ENCODE results near the gene SDK1. TPM values are rescaled to one million over a fixed set of nuclear protein-coding genes. Genes with fewer than 3 reads are reported as not detected.

Gene SDK1
- total and polyA plus RNA-seq, 2 of the 8 experiments (the other 6 are each of a cell fraction or from before 2014, with no cell fraction given), result 3.3 to 7.2 TPM

- no peak overlapping the region for H4K8ac ChIP-seq (ENCODE audit: extremely low read depth, insufficient read depth, low read length)
- H2AK5ac ChIP-seq (ENCODE audit: low read depth, low read length), result no peak overlapping the region
- H3K27ac ChIP-seq (ENCODE audit: low read depth, low read length), result no peak overlapping the region; the same call in 1 of the 2 replicates
- H3K23ac ChIP-seq (ENCODE audit: insufficient read length), result no peak overlapping the region
- no peaks in the 10 kb centered on the region for H3K79me1 ChIP-seq (ENCODE audit: low read depth, low read length)
- ChIA-PET POLR2A (ENCODE audit: partially characterized antibody) (no interaction called here), CTCF (ENCODE audit: partially characterized antibody) (interaction anchor here (0.6 to 3.6 kb wide), 7 partner anchors 19 to 371 kb away, joined by 3 to 14 read pairs (median 3); no protein-coding TSS in a partner anchor)
- no peak overlapping the region for H3K4ac ChIP-seq (replicated peaks; ENCODE audit: insufficient read length, low read depth, low read length)
- DNase-seq (ENCODE audit: low read depth in 1 of 2, low spot score in 2 of 2) (no peak), FAIRE-seq (no peak)
- H2BK5ac ChIP-seq (ENCODE audit: low read depth, low read length), result no peak overlapping the region
- H3K4me3 ChIP-seq (ENCODE audit: extremely low read depth in 1 of 4, insufficient read depth in 2 of 4, low read depth in 3 of 4, low read length in 4 of 4), result no peak overlapping the region
- H3K36me3 ChIP-seq (ENCODE audit: control insufficient read depth in 2 of 4, insufficient read depth in 4 of 4, low read length in 3 of 4), result no peaks in the 10 kb centered on the region
- H2BK12ac ChIP-seq (ENCODE audit: low read depth, low read length), result no peak overlapping the region
- H2AFZ ChIP-seq (ENCODE audit: low read length), result no peak overlapping the region
- WGBS, 2 experiments (ENCODE audit: extremely low coverage in 1 of 2, insufficient coverage in 1 of 2, insufficient read length in 1 of 2, insufficient replicate concordance in 2 of 2, low coverage in 1 of 2, low lambda C conversion rate in 2 of 2, missing lambda C conversion rate in 1 of 2), result 83% methylated on average over 18 of the region's 19 CpGs; no CpG with 5 or more reads in 1 of the 2 experiments
- no peak overlapping the region for H2BK15ac ChIP-seq (ENCODE audit: low read length)
- no peak overlapping the region for H3K9ac ChIP-seq (replicated peaks in 1 of 4; ENCODE audit: extremely low read depth in 1 of 4, low read depth in 3 of 4, low read length in 3 of 4)
- H4K5ac ChIP-seq (ENCODE audit: insufficient read length, low read depth, low read length), result no peak overlapping the region
- no peak overlapping the region for H4K91ac ChIP-seq (replicated peaks; ENCODE audit: insufficient read length, low read length)
- no peaks in the 10 kb centered on the region for H4K20me1 ChIP-seq (replicated peaks in 1 of 2; ENCODE audit: control insufficient read depth in 1 of 2, insufficient read depth in 2 of 2, low read length in 2 of 2)
- no peaks in the 10 kb centered on the region for H3K79me2 ChIP-seq (ENCODE audit: control insufficient read depth in 1 of 2, insufficient read depth in 2 of 2, low read length in 2 of 2)
- H2BK20ac ChIP-seq (ENCODE audit: low read length), result no peak overlapping the region
- H3K14ac ChIP-seq (ENCODE audit: insufficient read length), result no peak overlapping the region
- H2BK120ac ChIP-seq (replicated peaks; ENCODE audit: low read depth, low read length), result no peak overlapping the region
- H3K18ac ChIP-seq (ENCODE audit: extremely low read depth, low read length), result no peak overlapping the region
- H3K23me2 ChIP-seq (ENCODE audit: low read depth, low read length), result no peaks in the 10 kb centered on the region
- no peak overlapping the region for H3K4me2 ChIP-seq (ENCODE audit: insufficient read depth in 1 of 2, low read depth in 2 of 2, low read length in 2 of 2)
- no peaks in the 10 kb centered on the region for H3K27me3 ChIP-seq (replicated peaks in 1 of 4; ENCODE audit: control insufficient read depth in 3 of 4, extremely low read depth in 1 of 4, insufficient read depth in 3 of 4, low read length in 3 of 4)
- H3K56ac ChIP-seq (replicated peaks; ENCODE audit: insufficient read length, low read depth, low read length), result no peak overlapping the region
- H3K9me3 ChIP-seq (ENCODE audit: insufficient read depth in 2 of 2, low read depth in 1 of 2, low read length in 1 of 2), result no peaks in the 10 kb centered on the region
- H3K4me1 ChIP-seq (replicated peaks in 1 of 4; ENCODE audit: control insufficient read depth in 3 of 4, insufficient read depth in 4 of 4, low read length in 3 of 4), result no peaks in the 10 kb centered on the region; a peak in 1 of 7 replicates
- no peak for TF ChIP-seq GABPA (IDR thresholded peaks at IDR 0.05; ENCODE audit: borderline replicate concordance, insufficient read depth, low read length)
- TF ChIP-seq TEAD4 (IDR thresholded peaks at IDR 0.05; ENCODE audit: low read depth, low read length), result no peak
- no peak for TF ChIP-seq SP2 (IDR thresholded peaks at IDR 0.05; ENCODE audit: low read length)
- no peak for TF ChIP-seq ZNF274 (IDR thresholded peaks at IDR 0.05; ENCODE audit: borderline replicate concordance, extremely low read depth, low read length)
- TF ChIP-seq SP1 (IDR thresholded peaks at IDR 0.05; ENCODE audit: low read depth, low read length), result no peak
- TF ChIP-seq E2F6 (IDR thresholded peaks at IDR 0.05), result no peak
- TF ChIP-seq CHD1 (IDR thresholded peaks at IDR 0.05; ENCODE audit: low read depth, low read length), result no peak
- no peak for TF ChIP-seq CTBP2 (IDR thresholded peaks at IDR 0.05; ENCODE audit: borderline replicate concordance, insufficient read depth, insufficient read length, low read length)
- no peak for TF ChIP-seq MAX (IDR thresholded peaks at IDR 0.05)
- no peak for TF ChIP-seq NRF1 (IDR thresholded peaks at IDR 0.05; ENCODE audit: low read depth, low read length)
- no peak for TF ChIP-seq SIX5 (IDR thresholded peaks at IDR 0.05; ENCODE audit: low read depth, low read length)
- no peak for TF ChIP-seq CREB1 (IDR thresholded peaks at IDR 0.05)
- TF ChIP-seq EZH2 (IDR thresholded peaks at IDR 0.05; ENCODE audit: low read depth, low read length, severe bottlenecking), result no peak
Measured at GRCh38 chr7:4260867-4261600, 960.0 kb downstream of the SDK1 start.
